Upper lobe of left lung (tissue), 6 donors: ENCODE measurements around the gene TAOK3. TPM values are rescaled to one million over a fixed set of nuclear protein-coding genes. Genes with fewer than 3 reads are reported as not detected.

Experiments used
- ATAC-seq, 2 donors: fragments of 200-7000 bp; cut with Tn5 transposase; one replicate each; pipeline ENCODE4 v1.9.1; 2022; ENCODE audit warnings: mild to moderate bottlenecking in 2 of 2, moderate library complexity in 2 of 2; ENCODE audit not compliant: low FRiP score in 2 of 2
- DNase-seq, 2 donors: peaks; one replicate each; pipeline ENCODE4 v3.0.0-alpha.2; 2019 to 2020
- H3K27ac ChIP-seq, 4 donors: fragments of 200-600 bp; sonication (generic); one replicate each; pipeline ENCODE4 v1.5.1; 2016 to 2019
- H3K27me3 ChIP-seq, 4 donors: fragments of 200-600 bp; sonication (generic); one replicate each; pipeline ENCODE4 v1.5.1; 2017 to 2019
- H3K36me3 ChIP-seq, 4 donors: fragments of 200-600 bp; sonication (generic); one replicate each; pipeline ENCODE4 v1.5.1; 2016 to 2019
- H3K4me1 ChIP-seq, 4 donors: fragments of 200-600 bp; sonication (generic); one replicate each; pipeline ENCODE4 v1.5.1; 2018 to 2019
- H3K4me3 ChIP-seq, 4 donors: fragments of 200-600 bp; sonication (generic); one replicate each; pipeline ENCODE4 v1.5.1; 2017 to 2019; ENCODE audit warnings: mild to moderate bottlenecking in 2 of 4, moderate library complexity in 1 of 4
- H3K9me3 ChIP-seq, 4 donors: fragments of 200-600 bp; sonication (generic); one replicate each; pipeline ENCODE4 v1.5.1; 2018 to 2019
- EP300 ChIP-seq, 4 donors: sonication (generic); formaldehyde crosslinking; IDR thresholded peaks; one replicate each; pipeline ENCODE4 v1.5.1; 2017; ENCODE audit warnings: antibody characterized with exemption in 4 of 4, control low read depth in 2 of 4
- POLR2A ChIP-seq, 4 donors: fragments of 450-650 bp; IDR thresholded peaks; one replicate each; pipeline ENCODE4 v1.5.1; 2016 to 2017; ENCODE audit warnings: antibody characterized with exemption in 4 of 4, mild to moderate bottlenecking in 2 of 4
- POLR2AphosphoS5 ChIP-seq, 2 donors: sonication (generic); formaldehyde crosslinking; IDR thresholded peaks; one replicate each; pipeline ENCODE4 v1.5.1; 2017; ENCODE audit warnings: antibody characterized with exemption in 2 of 2
- WGBS, 2 donors: methylation state at CpG; one replicate each; pipeline ENCODE4 v1.1.5; 2017 to 2018; 5-methylcytosine and 5-hydroxymethylcytosine counted together
- total RNA-seq, 6 donors: library from RNA; depleted of rRNA in 4 of 6; stranded (reverse); fragments of >200 nt in 4 of 6; gene quantifications; one replicate each; pipeline versions ENCODE4 v1.1.0 to v1.2.1, GENCODE V29; 2016 to 2021
- TF ChIP-seq, protein P1 (sequence below), 6 experiments: fragments of 450-650 bp in 4 of 6; fragments of 200-600 bp in 2 of 6; sonication (generic) in 2 of 6; IDR thresholded peaks; one replicate each; pipeline ENCODE4 v1.5.1; 2016 to 2019; ENCODE audit warnings: antibody characterized with exemption in 6 of 6
- donor health status: DM: no; HTN: no; CAD: no; lungs with moderate emphysema.
- donor health status: DM: no; HTN: yes; CAD: no; lungs with severe emphysema.

TAOK3 gene
- total RNA-seq, 6 donors from 2014 or later, result 49.7 to 111 (median 67.8) TPM

DNA sequence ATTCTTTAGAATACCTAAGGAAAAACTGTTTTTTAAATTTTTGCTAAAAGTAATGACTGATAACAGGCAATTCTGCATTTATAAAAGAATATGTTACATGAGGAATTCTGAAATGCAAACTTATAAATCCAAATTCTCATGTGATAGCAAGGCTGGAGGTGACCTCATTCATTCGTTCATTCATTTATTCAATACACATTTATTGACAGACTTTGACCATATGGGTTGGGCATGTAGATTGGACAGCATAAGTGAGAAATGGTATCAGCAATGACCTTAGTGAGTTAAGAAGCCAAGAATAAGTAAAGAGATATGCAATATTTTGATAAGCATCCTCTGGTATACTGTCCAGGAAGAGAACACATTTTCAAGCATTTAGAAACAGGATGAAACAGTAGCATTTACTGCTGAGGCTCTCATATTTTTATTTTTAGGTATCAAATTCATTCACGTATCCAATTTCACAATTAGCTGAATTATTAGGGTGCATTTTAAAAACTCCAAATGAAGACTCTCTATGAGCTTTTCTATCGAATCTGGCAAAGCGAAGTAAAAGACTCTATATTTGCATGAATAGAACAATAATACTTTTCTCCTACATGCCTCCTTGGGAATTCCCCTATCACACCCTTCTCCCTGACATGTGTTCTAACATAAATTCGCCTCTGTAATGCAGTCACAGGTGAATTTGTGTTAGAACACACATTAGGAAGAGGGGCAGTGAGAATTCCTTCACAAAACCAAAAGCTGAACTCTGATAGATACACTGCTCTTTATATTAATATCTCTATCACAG is 186.9 kb downstream of the TAOK3 start:
- Histone ChIP-seq H3K9me3 (no peaks in the 10 kb centered on the region), H3K4me1 (peaks cover 5 to 27% (median 12%) of the 10 kb centered on the region in 4 donors), H3K36me3 (peaks cover 0 to 7% (median 6%) of the 10 kb centered on the region in 4 donors), H3K27me3 (no peaks in the 10 kb centered on the region), H3K4me3 (no peak overlapping the region), H3K27ac (no peak overlapping the region)
- ATAC-seq, result no peak
- DNase-seq, result no peak
- 84 to 88% methylated on average over 5 of the region's 5 CpGs for WGBS, 2 donors
- TF ChIP-seq POLR2A (IDR thresholded peaks at IDR 0.05), result no peak
- TF ChIP-seq, protein P1, sequence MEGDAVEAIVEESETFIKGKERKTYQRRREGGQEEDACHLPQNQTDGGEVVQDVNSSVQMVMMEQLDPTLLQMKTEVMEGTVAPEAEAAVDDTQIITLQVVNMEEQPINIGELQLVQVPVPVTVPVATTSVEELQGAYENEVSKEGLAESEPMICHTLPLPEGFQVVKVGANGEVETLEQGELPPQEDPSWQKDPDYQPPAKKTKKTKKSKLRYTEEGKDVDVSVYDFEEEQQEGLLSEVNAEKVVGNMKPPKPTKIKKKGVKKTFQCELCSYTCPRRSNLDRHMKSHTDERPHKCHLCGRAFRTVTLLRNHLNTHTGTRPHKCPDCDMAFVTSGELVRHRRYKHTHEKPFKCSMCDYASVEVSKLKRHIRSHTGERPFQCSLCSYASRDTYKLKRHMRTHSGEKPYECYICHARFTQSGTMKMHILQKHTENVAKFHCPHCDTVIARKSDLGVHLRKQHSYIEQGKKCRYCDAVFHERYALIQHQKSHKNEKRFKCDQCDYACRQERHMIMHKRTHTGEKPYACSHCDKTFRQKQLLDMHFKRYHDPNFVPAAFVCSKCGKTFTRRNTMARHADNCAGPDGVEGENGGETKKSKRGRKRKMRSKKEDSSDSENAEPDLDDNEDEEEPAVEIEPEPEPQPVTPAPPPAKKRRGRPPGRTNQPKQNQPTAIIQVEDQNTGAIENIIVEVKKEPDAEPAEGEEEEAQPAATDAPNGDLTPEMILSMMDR (IDR thresholded peaks at IDR 0.05), result no peak
- no peak for TF ChIP-seq EP300 (IDR thresholded peaks at IDR 0.05)
- no peak for TF ChIP-seq POLR2AphosphoS5 (IDR thresholded peaks at IDR 0.05)

GRCh38 chr12:118183711-118184110 is 189.0 kb downstream of the TAOK3 start:
- no peak for ATAC-seq
- Histone ChIP-seq H3K4me1 (peaks cover 5 to 23% (median 12%) of the 10 kb centered on the region in 4 donors), H3K27ac (no peak overlapping the region), H3K36me3 (peaks cover 3 to 22% (median 17%) of the 10 kb centered on the region in 4 donors), H3K27me3 (no peaks in the 10 kb centered on the region), H3K4me3 (no peak overlapping the region), H3K9me3 (no peaks in the 10 kb centered on the region)
- TF ChIP-seq POLR2A (IDR thresholded peaks at IDR 0.05), result no peak
- DNase-seq, result no peak

DNA sequence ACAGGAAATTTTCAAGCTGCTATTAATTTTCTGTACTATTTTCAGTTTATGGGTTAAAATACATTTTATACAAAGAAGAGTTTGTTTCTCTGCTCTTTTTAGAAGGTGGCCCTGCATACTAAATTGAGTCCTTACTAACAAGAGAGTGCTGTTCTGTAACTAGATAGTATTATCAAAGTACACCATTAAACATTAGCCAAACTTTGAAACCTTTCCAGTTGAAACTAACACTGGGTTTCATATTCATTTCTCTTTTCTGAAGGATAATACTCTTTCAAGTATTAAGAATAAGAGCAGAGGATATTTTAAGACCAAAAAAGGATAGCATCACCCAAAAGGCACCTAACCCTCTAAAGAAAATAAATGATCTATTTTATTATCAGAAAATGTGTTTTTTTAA is 189.6 kb downstream of the TAOK3 start:
- H3K36me3 ChIP-seq, result peaks cover 7 to 28% (median 20%) of the 10 kb centered on the region in 4 donors

GRCh38 chr12:118175823-118176447 is 196.8 kb downstream of the TAOK3 start:
- Histone ChIP-seq H3K27ac (no peak overlapping the region), H3K36me3 (peaks cover 39 to 91% (median 60%) of the 10 kb centered on the region in 4 donors), H3K27me3 (no peaks in the 10 kb centered on the region), H3K4me1 (no peaks in the 10 kb centered on the region), H3K4me3 (no peak overlapping the region), H3K9me3 (no peaks in the 10 kb centered on the region)
- DNase-seq, result no peak
- 70 to 73% methylated on average over 4 of the region's 4 CpGs for WGBS, 2 donors
- ATAC-seq, result peak; percentile 57 to 78
- no peak for TF ChIP-seq EP300 (IDR thresholded peaks at IDR 0.05)
- no peak for TF ChIP-seq POLR2A (IDR thresholded peaks at IDR 0.05)
- no peak for TF ChIP-seq POLR2AphosphoS5 (IDR thresholded peaks at IDR 0.05)
- TF ChIP-seq, protein P1 (IDR thresholded peaks at IDR 0.05), result no peak

More for the DNA sequence above, 189.6 kb downstream of the TAOK3 start:
- peaks cover 5 to 23% (median 12%) of the 10 kb centered on the region in 4 donors for H3K4me1 ChIP-seq
- no peaks in the 10 kb centered on the region for H3K27me3 ChIP-seq
- no peak overlapping the region for H3K4me3 ChIP-seq
- H3K9me3 ChIP-seq, result no peaks in the 10 kb centered on the region
- DNase-seq (no peak), ATAC-seq (no peak)
- TF ChIP-seq POLR2AphosphoS5 (IDR thresholded peaks at IDR 0.05) (no peak), EP300 (IDR thresholded peaks at IDR 0.05) (no peak)
- TF ChIP-seq, protein P1 (IDR thresholded peaks at IDR 0.05), result no peak
- H3K27ac ChIP-seq, result no peak overlapping the region

DNA sequence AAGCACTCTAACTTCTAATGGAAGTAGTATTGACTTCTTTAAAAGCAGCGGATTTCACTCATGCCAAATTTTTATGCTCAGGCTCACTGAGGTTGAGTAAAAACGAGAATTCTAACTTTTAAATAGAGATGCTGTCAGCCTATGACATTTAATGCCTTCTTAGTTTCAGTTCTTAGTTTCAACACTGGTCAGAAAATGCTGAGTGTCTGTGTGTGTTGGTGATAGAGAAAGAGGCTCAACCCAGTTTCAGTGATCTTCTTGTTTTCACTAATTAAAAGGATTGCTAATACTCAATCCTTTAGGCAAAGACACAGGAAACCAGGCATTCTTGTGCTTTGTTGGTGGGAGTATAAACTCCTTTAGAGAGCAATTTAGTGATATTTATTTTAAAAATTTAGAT is 205.8 kb downstream of the TAOK3 start:
- ATAC-seq (no peak), DNase-seq (no peak)
- H3K36me3 ChIP-seq, result peaks cover 10 to 62% (median 23%) of the 10 kb centered on the region in 4 donors
- 73 to 77% methylated on average over 2 of the region's 2 CpGs for WGBS, 2 donors
- no peak for TF ChIP-seq EP300 (IDR thresholded peaks at IDR 0.05)
- TF ChIP-seq POLR2A (IDR thresholded peaks at IDR 0.05), result no peak
- no peak for TF ChIP-seq POLR2AphosphoS5 (IDR thresholded peaks at IDR 0.05)
- TF ChIP-seq, protein P1 (IDR thresholded peaks at IDR 0.05), result no peak
- no peaks in the 10 kb centered on the region for H3K4me1 ChIP-seq
- no peak overlapping the region for H3K27ac ChIP-seq
- H3K9me3 ChIP-seq, result no peaks in the 10 kb centered on the region
- no peaks in the 10 kb centered on the region for H3K27me3 ChIP-seq
- H3K4me3 ChIP-seq, result no peak overlapping the region
